ENCODE data around the gene AGBL4. TPM values are rescaled to one million over a fixed set of nuclear protein-coding genes. Genes with fewer than 3 reads are reported as not detected.

Gene AGBL4
- total RNA-seq, 1 experiment from 2014 or later, result not detected

- no peaks in the 10 kb centered on the region for H3K27me3 ChIP-seq (ENCODE audit: insufficient read depth, low read length)
- no peak overlapping the region for H3K4me3 ChIP-seq (replicated peaks in 1 of 2; ENCODE audit: low read depth in 1 of 2, low read length in 2 of 2)
- ChIA-PET RAD21 (ENCODE audit: low non-redundant PET in 1 of 2, low total read pairs in 2 of 2, uncharacterized antibody in 2 of 2, unreplicated experiment in 2 of 2) (no interaction called here), POLR2A (no interaction called here), CTCF (interaction anchor here (1.4 kb wide), 1 partner anchor 8 kb away, joined by 3 read pairs; no protein-coding TSS in a partner anchor)
- ATAC-seq, result 0 out of 2 replicates have a peak, but pooled peaks have one; percentile 66
- TF ChIP-seq TCF7L2 (IDR thresholded peaks at IDR 0.05; ENCODE audit: borderline replicate concordance, extremely low read depth, insufficient read depth, insufficient read length) (no peak), EZH2 (IDR thresholded peaks at IDR 0.05) (no peak), POLR2A (IDR thresholded peaks at IDR 0.05; ENCODE audit: borderline replicate concordance, extremely low read depth, insufficient read depth, insufficient read length) (no peak), ZFX (IDR thresholded peaks at IDR 0.05) (no peak), POLR2AphosphoS5 (IDR thresholded peaks at IDR 0.05; ENCODE audit: low read depth, low read length) (no peak), CBX3 (IDR thresholded peaks at IDR 0.05; ENCODE audit: low read depth) (no peak), SIN3A (IDR thresholded peaks at IDR 0.05; ENCODE audit: low read depth) (no peak), JUND (IDR thresholded peaks at IDR 0.05) (no peak), EGR1 (IDR thresholded peaks at IDR 0.05; ENCODE audit: low read depth) (no peak), ZBTB33 (IDR thresholded peaks at IDR 0.05; ENCODE audit: extremely low read depth, insufficient replicate concordance, low read length) (no peak), CEBPB (IDR thresholded peaks at IDR 0.05; ENCODE audit: low read depth) (no peak), FOSL1 (IDR thresholded peaks at IDR 0.05; ENCODE audit: low read depth) (no peak)
- TF ChIP-seq, protein P1, sequence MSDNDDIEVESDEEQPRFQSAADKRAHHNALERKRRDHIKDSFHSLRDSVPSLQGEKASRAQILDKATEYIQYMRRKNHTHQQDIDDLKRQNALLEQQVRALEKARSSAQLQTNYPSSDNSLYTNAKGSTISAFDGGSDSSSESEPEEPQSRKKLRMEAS (IDR thresholded peaks at IDR 0.05), result no peak
- no peaks in the 10 kb centered on the region for H4K20me1 ChIP-seq (ENCODE audit: insufficient read depth)
- no peak overlapping the region for H3K9ac ChIP-seq (ENCODE audit: low read length)
- H3K36me3 ChIP-seq (ENCODE audit: control insufficient read depth in 1 of 2, insufficient read depth in 2 of 2, low read length in 2 of 2), result no peaks in the 10 kb centered on the region
- H3K9me2 ChIP-seq (ENCODE audit: insufficient read depth), result no peaks in the 10 kb centered on the region
- H3K4me1 ChIP-seq (ENCODE audit: control insufficient read depth in 1 of 2, insufficient read depth in 2 of 2, low read length in 2 of 2), result peaks cover 0 to 6% of the 10 kb centered on the region in 2 experiments; a peak in 1 of 4 replicates
- no TSS peak for BruUV-seq (replicated peaks)
- no peak overlapping the region for H2AFZ ChIP-seq (ENCODE audit: low read depth, low read length, poor library complexity, severe bottlenecking)
- DNase-seq (ENCODE audit: low read depth, low spot score), result no peak
- intact Hi-C loops (cut with micrococcal nuclease), result no loop called here
- H3K4me2 ChIP-seq (ENCODE audit: low read length), result peak overlapping the region; percentile 32
- no peaks in the 10 kb centered on the region for H3K9me3 ChIP-seq (ENCODE audit: control insufficient read depth in 1 of 2, insufficient read depth in 1 of 2, low read depth in 1 of 2, low read length in 2 of 2)
- H3K79me2 ChIP-seq (ENCODE audit: insufficient read depth, low read length), result no peaks in the 10 kb centered on the region
- no peak overlapping the region for H3K27ac ChIP-seq (ENCODE audit: low read depth, low read length)
Measured at GRCh38 chr1:48878191-48878940, 1145.4 kb downstream of the AGBL4 start.

Data from HCT116 (cell line).